ENCODE measurements around the gene GOLGA7B.

GOLGA7B gene

GRCh38 chr10:97810446-97810845 lies 39.2 kb upstream of the GOLGA7B start:
- H3K4me1 Mint-ChIP-seq: peaks cover 8% of the 10 kb centered on the region
- H3K27ac Mint-ChIP-seq: no peak overlapping the region
- no peaks in the 10 kb centered on the region for H3K36me3 Mint-ChIP-seq (ENCODE audit: low read depth)
- H3K27me3 Mint-ChIP-seq (ENCODE audit: low read depth): peaks cover 27% of the 10 kb centered on the region
- no peak for TF ChIP-seq CTCF (IDR thresholded peaks at IDR 0.05; ENCODE audit: unreplicated experiment in 3 of 3)
- no peak overlapping the region for H3K4me3 Mint-ChIP-seq
- H3K9me3 Mint-ChIP-seq: no peaks in the 10 kb centered on the region

GRCh38 chr10:97811958-97812357 lies 37.7 kb upstream of the GOLGA7B start:
- Mint-ChIP-seq H3K27me3 (ENCODE audit: low read depth) (peaks cover 28% of the 10 kb centered on the region), H3K9me3 (no peaks in the 10 kb centered on the region), H3K27ac (no peak overlapping the region), H3K4me1 (no peaks in the 10 kb centered on the region), H3K4me3 (no peak overlapping the region), H3K36me3 (ENCODE audit: low read depth) (no peaks in the 10 kb centered on the region)
- no peak for TF ChIP-seq CTCF (IDR thresholded peaks at IDR 0.05; ENCODE audit: unreplicated experiment in 3 of 3)

GRCh38 chr10:97812696-97813095 lies 36.9 kb upstream of the GOLGA7B start:
- Mint-ChIP-seq H3K27ac (no peak overlapping the region), H3K36me3 (ENCODE audit: low read depth) (no peaks in the 10 kb centered on the region), H3K9me3 (no peaks in the 10 kb centered on the region), H3K4me3 (no peak overlapping the region), H3K4me1 (no peaks in the 10 kb centered on the region), H3K27me3 (ENCODE audit: low read depth) (peaks cover 31% of the 10 kb centered on the region)
- TF ChIP-seq CTCF (IDR thresholded peaks at IDR 0.05; ENCODE audit: unreplicated experiment in 3 of 3): no peak

- Mint-ChIP-seq H3K4me3 (no peak overlapping the region), H3K9me3 (no peaks in the 10 kb centered on the region), H3K36me3 (ENCODE audit: low read depth) (no peaks in the 10 kb centered on the region), H3K27me3 (ENCODE audit: low read depth) (peaks cover 37% of the 10 kb centered on the region), H3K27ac (no peak overlapping the region), H3K4me1 (no peaks in the 10 kb centered on the region)
- no peak for TF ChIP-seq CTCF (IDR thresholded peaks at IDR 0.05; ENCODE audit: unreplicated experiment in 3 of 3)
Measured at GRCh38 chr10:97813311-97813710, 36.3 kb upstream of the GOLGA7B start.

- no peak overlapping the region for H3K4me3 Mint-ChIP-seq
- no peak for TF ChIP-seq CTCF (IDR thresholded peaks at IDR 0.05; ENCODE audit: unreplicated experiment in 3 of 3)
- no peaks in the 10 kb centered on the region for H3K4me1 Mint-ChIP-seq
- H3K27ac Mint-ChIP-seq: no peak overlapping the region
- peaks cover 32% of the 10 kb centered on the region for H3K27me3 Mint-ChIP-seq (ENCODE audit: low read depth)
- H3K9me3 Mint-ChIP-seq: no peaks in the 10 kb centered on the region
- no peaks in the 10 kb centered on the region for H3K36me3 Mint-ChIP-seq (ENCODE audit: low read depth)
Measured at GRCh38 chr10:97814996-97815395, 34.6 kb upstream of the GOLGA7B start.

- Mint-ChIP-seq H3K36me3 (ENCODE audit: low read depth) (no peaks in the 10 kb centered on the region), H3K4me3 (no peak overlapping the region), H3K4me1 (no peaks in the 10 kb centered on the region), H3K9me3 (no peaks in the 10 kb centered on the region), H3K27me3 (ENCODE audit: low read depth) (peaks cover 32% of the 10 kb centered on the region), H3K27ac (no peak overlapping the region)
- TF ChIP-seq CTCF (IDR thresholded peaks at IDR 0.05; ENCODE audit: unreplicated experiment in 3 of 3): no peak
Measured at GRCh38 chr10:97816609-97817008, 33.0 kb upstream of the GOLGA7B start.

Data from nephron (organoid).